Neural cell (in vitro differentiated cells): ENCODE measurements around the gene WNT10A. TPM values are rescaled to one million over a fixed set of nuclear protein-coding genes. Genes with fewer than 3 reads are reported as not detected.

Experiments used
- H2AFZ ChIP-seq: fragments of 200-600, 300-800 bp; sonication (generic), shearing (Covaris generic); 2 replicates; pipeline ENCODE4 v1.6.0; 2014; ENCODE audit warnings: low read depth, mild to moderate bottlenecking, antibody characterized with exemption, low read length, moderate library complexity
- H3F3A ChIP-seq: fragments of 200-600 bp; shearing (Covaris generic); 2 replicates; pipeline ENCODE4 v1.6.1; 2016; ENCODE audit warnings: mild to moderate bottlenecking, moderate library complexity, mixed read lengths, antibody characterized with exemption, low read length; ENCODE audit not compliant: insufficient read depth, poor library complexity, severe bottlenecking
- H3K27ac ChIP-seq: fragments of 200-600, 300-800 bp; sonication (generic), shearing (Covaris generic); 2 replicates; pipeline ENCODE4 v1.5.1; 2014; ENCODE audit warnings: mild to moderate bottlenecking, low read length, moderate library complexity
- H3K27me3 ChIP-seq: fragments of 300-800, 200-600 bp; sonication (generic), shearing (Covaris generic); 2 replicates; pipeline ENCODE4 v1.6.0; 2014; ENCODE audit warnings: mild to moderate bottlenecking, low read depth, low read length, moderate library complexity; ENCODE audit not compliant: insufficient read depth
- H3K36me3 ChIP-seq: fragments of 300-800, 200-600 bp; sonication (generic), shearing (Covaris generic); 2 replicates; pipeline ENCODE4 v1.5.1; 2014; ENCODE audit warnings: mild to moderate bottlenecking, antibody characterized with exemption, low read length, moderate library complexity; ENCODE audit not compliant: insufficient read depth
- H3K4me2 ChIP-seq: fragments of 300-800, 200-600 bp; sonication (generic), shearing (Covaris generic); 2 replicates; pipeline ENCODE4 v1.6.0; 2014; ENCODE audit warnings: mild to moderate bottlenecking, low read length
- H3K4me3 ChIP-seq: fragments of 300-800, 200-600 bp; sonication (generic), shearing (Covaris generic); 2 replicates; pipeline ENCODE4 v1.5.1; 2014; ENCODE audit warnings: mild to moderate bottlenecking, low read length, moderate library complexity
- H3K79me2 ChIP-seq: fragments of 200-600 bp; shearing (Covaris generic); replicated peaks from 2 replicates; pipeline ENCODE4 v1.6.0; 2014; ENCODE audit warnings: mild to moderate bottlenecking, low read length, moderate library complexity; ENCODE audit not compliant: insufficient read depth
- H3K9ac ChIP-seq: fragments of 300-800, 200-600 bp; sonication (generic), shearing (Covaris generic); 2 replicates; pipeline ENCODE4 v1.6.1; 2016; ENCODE audit warnings: mild to moderate bottlenecking, low read length, mixed read lengths
- H3K9me2 ChIP-seq: fragments of 200-600 bp; shearing (Covaris generic); 2 replicates; pipeline ENCODE4 v1.6.1; 2016; ENCODE audit warnings: mild to moderate bottlenecking, low read length, mixed read lengths; ENCODE audit not compliant: insufficient read depth
- H3K9me3 ChIP-seq: fragments of 200-600, 300-800 bp; sonication (generic), shearing (Covaris generic); 2 replicates; pipeline ENCODE4 v1.6.1; 2016; ENCODE audit warnings: mild to moderate bottlenecking, mixed run types, low read length, moderate library complexity, mixed read lengths
- H4K20me1 ChIP-seq: fragments of 200-600 bp; shearing (Covaris generic); 2 replicates; pipeline ENCODE4 v1.6.1; 2016; ENCODE audit warnings: mild to moderate bottlenecking, mixed run types; ENCODE audit not compliant: insufficient read depth
- EP300 ChIP-seq: fragments of 450-650 bp; conservative IDR thresholded peaks from 2 replicates; pipeline ENCODE4 v1.6.1; 2014; ENCODE audit warnings: antibody characterized with exemption, mild to moderate bottlenecking, moderate library complexity; ENCODE audit not compliant: poor library complexity, severe bottlenecking
- EZH2 ChIP-seq: fragments of 200-600, 300-800 bp; shearing (Covaris generic), sonication (generic); IDR thresholded peaks from 2 replicates; pipeline ENCODE4 v1.6.1; 2014; ENCODE audit warnings: antibody characterized with exemption, low read length, borderline replicate concordance, mild to moderate bottlenecking; ENCODE audit not compliant: insufficient read depth, poor library complexity, severe bottlenecking
- MXI1 ChIP-seq: fragments of 450-650 bp; conservative IDR thresholded peaks from 2 replicates; pipeline ENCODE4 v1.6.1; 2014; ENCODE audit warnings: antibody characterized with exemption, mild to moderate bottlenecking; ENCODE audit not compliant: poor library complexity, severe bottlenecking
- POLR2AphosphoS5 ChIP-seq: IDR thresholded peaks from 2 replicates; pipeline ENCODE4 v1.6.1; 2012
- RAD21 ChIP-seq: fragments of 450-650 bp; conservative IDR thresholded peaks from 2 replicates; pipeline ENCODE4 v1.6.1; 2014; ENCODE audit warnings: antibody characterized with exemption, mild to moderate bottlenecking, moderate library complexity
- SMC3 ChIP-seq: fragments of 450-650 bp; conservative IDR thresholded peaks from 2 replicates; pipeline ENCODE4 v1.6.1; 2014; ENCODE audit warnings: antibody characterized with exemption, mild to moderate bottlenecking, moderate library complexity; ENCODE audit not compliant: poor library complexity
- TAF1 ChIP-seq: IDR thresholded peaks from 2 replicates; pipeline ENCODE4 v1.6.1; 2012; ENCODE audit warnings: low read depth
- polyA plus RNA-seq: library from polyadenylated mRNA; depleted of rRNA; stranded (reverse); fragments of >200 nt; gene quantifications from 2 replicates; pipeline ENCODE4 v1.2.3, GENCODE V29; 2014
- TF ChIP-seq, protein P1 (sequence below): IDR thresholded peaks from 2 replicates; pipeline ENCODE4 v1.6.1; 2012; ENCODE audit warnings: borderline replicate concordance
- TF ChIP-seq, protein P2 (sequence below): fragments of 450-650 bp; IDR thresholded peaks from 2 replicates; pipeline ENCODE4 v1.5.1; 2014; ENCODE audit warnings: antibody characterized with exemption, mild to moderate bottlenecking, moderate library complexity; ENCODE audit not compliant: poor library complexity, severe bottlenecking

The WNT10A gene
- polyA plus RNA-seq, 1 donor from 2014 or later: 0.14 TPM

DNA sequence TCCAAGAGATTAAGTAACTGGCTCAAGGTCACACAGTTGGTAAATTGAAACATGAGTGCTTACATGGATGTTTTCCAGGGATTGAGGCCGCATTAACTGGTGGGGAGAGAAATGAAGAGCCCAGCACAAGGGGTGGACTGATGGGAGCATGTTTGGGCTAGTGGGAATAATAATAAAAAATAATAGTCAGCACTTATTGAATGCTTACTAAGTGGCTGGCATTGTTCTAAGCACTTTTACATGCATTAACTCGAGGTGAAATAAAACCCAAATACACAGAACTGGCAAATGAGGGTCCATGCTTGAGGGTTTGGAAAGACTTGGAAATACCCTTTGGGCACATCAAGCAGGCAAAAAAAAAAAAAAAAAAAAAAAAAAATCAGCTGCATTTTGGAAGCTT, 44.8 kb downstream of the WNT10A start:
- no peak overlapping the region for H3K4me2 ChIP-seq
- no peaks in the 10 kb centered on the region for H3K9me3 ChIP-seq
- H3K9ac ChIP-seq: no peak overlapping the region
- H3F3A ChIP-seq: no peaks in the 10 kb centered on the region
- H3K4me3 ChIP-seq: no peak overlapping the region
- no peak overlapping the region for H2AFZ ChIP-seq
- H3K9me2 ChIP-seq: no peaks in the 10 kb centered on the region
- TF ChIP-seq RAD21 (no peak), POLR2AphosphoS5 (no peak), EP300 (no peak), TAF1 (no peak), SMC3 (no peak), MXI1 (no peak), EZH2 (no peak)
- TF ChIP-seq, protein P1, sequence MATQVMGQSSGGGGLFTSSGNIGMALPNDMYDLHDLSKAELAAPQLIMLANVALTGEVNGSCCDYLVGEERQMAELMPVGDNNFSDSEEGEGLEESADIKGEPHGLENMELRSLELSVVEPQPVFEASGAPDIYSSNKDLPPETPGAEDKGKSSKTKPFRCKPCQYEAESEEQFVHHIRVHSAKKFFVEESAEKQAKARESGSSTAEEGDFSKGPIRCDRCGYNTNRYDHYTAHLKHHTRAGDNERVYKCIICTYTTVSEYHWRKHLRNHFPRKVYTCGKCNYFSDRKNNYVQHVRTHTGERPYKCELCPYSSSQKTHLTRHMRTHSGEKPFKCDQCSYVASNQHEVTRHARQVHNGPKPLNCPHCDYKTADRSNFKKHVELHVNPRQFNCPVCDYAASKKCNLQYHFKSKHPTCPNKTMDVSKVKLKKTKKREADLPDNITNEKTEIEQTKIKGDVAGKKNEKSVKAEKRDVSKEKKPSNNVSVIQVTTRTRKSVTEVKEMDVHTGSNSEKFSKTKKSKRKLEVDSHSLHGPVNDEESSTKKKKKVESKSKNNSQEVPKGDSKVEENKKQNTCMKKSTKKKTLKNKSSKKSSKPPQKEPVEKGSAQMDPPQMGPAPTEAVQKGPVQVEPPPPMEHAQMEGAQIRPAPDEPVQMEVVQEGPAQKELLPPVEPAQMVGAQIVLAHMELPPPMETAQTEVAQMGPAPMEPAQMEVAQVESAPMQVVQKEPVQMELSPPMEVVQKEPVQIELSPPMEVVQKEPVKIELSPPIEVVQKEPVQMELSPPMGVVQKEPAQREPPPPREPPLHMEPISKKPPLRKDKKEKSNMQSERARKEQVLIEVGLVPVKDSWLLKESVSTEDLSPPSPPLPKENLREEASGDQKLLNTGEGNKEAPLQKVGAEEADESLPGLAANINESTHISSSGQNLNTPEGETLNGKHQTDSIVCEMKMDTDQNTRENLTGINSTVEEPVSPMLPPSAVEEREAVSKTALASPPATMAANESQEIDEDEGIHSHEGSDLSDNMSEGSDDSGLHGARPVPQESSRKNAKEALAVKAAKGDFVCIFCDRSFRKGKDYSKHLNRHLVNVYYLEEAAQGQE: no peak
- TF ChIP-seq, protein P2, sequence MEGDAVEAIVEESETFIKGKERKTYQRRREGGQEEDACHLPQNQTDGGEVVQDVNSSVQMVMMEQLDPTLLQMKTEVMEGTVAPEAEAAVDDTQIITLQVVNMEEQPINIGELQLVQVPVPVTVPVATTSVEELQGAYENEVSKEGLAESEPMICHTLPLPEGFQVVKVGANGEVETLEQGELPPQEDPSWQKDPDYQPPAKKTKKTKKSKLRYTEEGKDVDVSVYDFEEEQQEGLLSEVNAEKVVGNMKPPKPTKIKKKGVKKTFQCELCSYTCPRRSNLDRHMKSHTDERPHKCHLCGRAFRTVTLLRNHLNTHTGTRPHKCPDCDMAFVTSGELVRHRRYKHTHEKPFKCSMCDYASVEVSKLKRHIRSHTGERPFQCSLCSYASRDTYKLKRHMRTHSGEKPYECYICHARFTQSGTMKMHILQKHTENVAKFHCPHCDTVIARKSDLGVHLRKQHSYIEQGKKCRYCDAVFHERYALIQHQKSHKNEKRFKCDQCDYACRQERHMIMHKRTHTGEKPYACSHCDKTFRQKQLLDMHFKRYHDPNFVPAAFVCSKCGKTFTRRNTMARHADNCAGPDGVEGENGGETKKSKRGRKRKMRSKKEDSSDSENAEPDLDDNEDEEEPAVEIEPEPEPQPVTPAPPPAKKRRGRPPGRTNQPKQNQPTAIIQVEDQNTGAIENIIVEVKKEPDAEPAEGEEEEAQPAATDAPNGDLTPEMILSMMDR: no peak
- no peaks in the 10 kb centered on the region for H3K36me3 ChIP-seq
- H3K27ac ChIP-seq: no peak overlapping the region
- no peaks in the 10 kb centered on the region for H3K27me3 ChIP-seq
- no peaks in the 10 kb centered on the region for H3K79me2 ChIP-seq
- no peaks in the 10 kb centered on the region for H4K20me1 ChIP-seq

DNA sequence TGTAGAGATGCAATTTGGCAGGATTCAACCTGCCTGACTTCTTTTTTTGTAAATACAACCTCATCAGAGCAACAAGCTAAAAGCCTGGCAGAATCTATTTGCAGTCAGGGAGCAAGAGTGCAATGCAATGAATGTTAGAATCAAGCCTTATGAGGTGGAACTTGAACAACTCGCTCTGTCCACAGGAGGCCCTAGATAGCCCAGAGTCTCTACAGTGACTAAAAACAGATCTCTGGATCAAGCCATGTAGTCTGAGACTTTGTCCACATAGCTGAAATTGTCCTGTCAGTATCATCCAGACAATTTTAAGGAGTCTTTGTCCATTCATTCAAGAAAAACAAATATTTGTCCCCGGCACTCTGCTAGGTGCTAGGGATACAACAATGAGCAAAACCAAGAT, 46.8 kb downstream of the WNT10A start:
- no peaks in the 10 kb centered on the region for H3K36me3 ChIP-seq
- no peak overlapping the region for H3K4me2 ChIP-seq
- no peaks in the 10 kb centered on the region for H3K27me3 ChIP-seq
- no peak overlapping the region for H3K4me3 ChIP-seq
- no peaks in the 10 kb centered on the region for H3K9me2 ChIP-seq
- no peaks in the 10 kb centered on the region for H3K9me3 ChIP-seq
- H4K20me1 ChIP-seq: no peaks in the 10 kb centered on the region
- no peak overlapping the region for H3K9ac ChIP-seq
- no peak for TF ChIP-seq TAF1
- no peak for TF ChIP-seq SMC3
- TF ChIP-seq EZH2: no peak
- no peak for TF ChIP-seq RAD21
- no peak for TF ChIP-seq MXI1
- TF ChIP-seq, protein P2: no peak
- no peak for TF ChIP-seq EP300
- no peak for TF ChIP-seq POLR2AphosphoS5
- TF ChIP-seq, protein P1: no peak
- no peaks in the 10 kb centered on the region for H3K79me2 ChIP-seq
- H2AFZ ChIP-seq: no peak overlapping the region
- H3K27ac ChIP-seq: no peak overlapping the region
- H3F3A ChIP-seq: no peaks in the 10 kb centered on the region
